Occipital lobe (tissue), 2 donors: ENCODE data around the gene CHRNA3. TPM values are rescaled to one million over a fixed set of nuclear protein-coding genes. Genes with fewer than 3 reads are reported as not detected.

Experiments
- DNase-seq: peaks from one replicate; lab custom pipeline; 2025; lab: John Stamatoyannopoulos, UW
- total RNA-seq: library from RNA; depleted of rRNA; stranded (reverse); fragments of >200 nt; gene quantifications from one replicate; pipeline ENCODE4 v1.2.3, GENCODE V29; 2014

The CHRNA3 gene
- 0.31 TPM for total RNA-seq

GRCh38 chr15:78620527-78621421, at the start of gene CHRNA3:
CHRNA3 (minus strand) TSS chr15:78620996; CDS start chr15:78620794, 202 bp downstream.
- no peak for DNase-seq

- DNase-seq = no peak
Observed at GRCh38 chr15:78668987-78669386, 48.2 kb upstream of the CHRNA3 start.

- DNase-seq = no peak
Observed at GRCh38 chr15:78667578-78668236, 46.9 kb upstream of the CHRNA3 start.

GRCh38 chr15:78666010-78666409, 45.2 kb upstream of the CHRNA3 start:
- DNase-seq = no peak

- DNase-seq = no peak
Observed at GRCh38 chr15:78663703-78664102, 42.9 kb upstream of the CHRNA3 start.

- no peak for DNase-seq
Observed at GRCh38 chr15:78662028-78662427, 41.2 kb upstream of the CHRNA3 start.

GRCh38 chr15:78661001-78661400, 40.2 kb upstream of the CHRNA3 start:
- no peak for DNase-seq

GRCh38 chr15:78660584-78660983, 39.8 kb upstream of the CHRNA3 start:
- no peak for DNase-seq

GRCh38 chr15:78658823-78659222, 38.0 kb upstream of the CHRNA3 start:
- DNase-seq = no peak

- DNase-seq = no peak
Observed at GRCh38 chr15:78654272-78654671, 33.5 kb upstream of the CHRNA3 start.

GRCh38 chr15:78651930-78652615, 31.3 kb upstream of the CHRNA3 start:
- no peak for DNase-seq

- no peak for DNase-seq
Observed at GRCh38 chr15:78651007-78651406, 30.2 kb upstream of the CHRNA3 start.

GRCh38 chr15:78650022-78650421, 29.2 kb upstream of the CHRNA3 start:
- DNase-seq = no peak

- no peak for DNase-seq
Observed at GRCh38 chr15:78645009-78645408, 24.2 kb upstream of the CHRNA3 start.

- no peak for DNase-seq
Observed at GRCh38 chr15:78642331-78642730, 21.5 kb upstream of the CHRNA3 start.

GRCh38 chr15:78641749-78642275, 21.0 kb upstream of the CHRNA3 start:
- DNase-seq = no peak

GRCh38 chr15:78641102-78641748, 20.4 kb upstream of the CHRNA3 start, which contains the start of gene CHRNB4:
CHRNB4 (minus strand) TSS chr15:78641210; CDS start chr15:78641133, 77 bp downstream.
- no peak for DNase-seq

GRCh38 chr15:78640527-78641101, 19.8 kb upstream of the CHRNA3 start:
- no peak for DNase-seq

- no peak for DNase-seq
Observed at GRCh38 chr15:78638658-78639314, 18.0 kb upstream of the CHRNA3 start.

- no peak for DNase-seq
Observed at GRCh38 chr15:78637776-78638435, 17.1 kb upstream of the CHRNA3 start.
